ENCODE measurements around the gene COL5A3.
"Not testable (repeated sequence)": the region's sequence is repeated elsewhere in the genome, so short reads cannot be mapped to it uniquely, and the experiment has no call there.

Gene COL5A3

GRCh38 chr19:9971166-9971897 lies 39.0 kb downstream of the COL5A3 start:
- DNase-seq (ENCODE audit: low read depth in 4 of 4, low spot score in 1 of 4) = no peak

GRCh38 chr19:9970481-9970880 lies 39.8 kb downstream of the COL5A3 start:
- DNase-seq (ENCODE audit: low read depth in 4 of 4, low spot score in 1 of 4) = no peak

- DNase-seq (ENCODE audit: low read depth in 4 of 4, low spot score in 1 of 4) = no peak
Measured at GRCh38 chr19:9969688-9969975, 40.7 kb downstream of the COL5A3 start.

GRCh38 chr19:9968820-9969687 lies 41.2 kb downstream of the COL5A3 start:
- no peak for DNase-seq (ENCODE audit: low read depth in 4 of 4, low spot score in 1 of 4)

- no peak for DNase-seq (ENCODE audit: low read depth in 4 of 4, low spot score in 1 of 4)
Measured at GRCh38 chr19:9967326-9967725, 43.0 kb downstream of the COL5A3 start.

GRCh38 chr19:9966448-9966847 lies 43.9 kb downstream of the COL5A3 start:
- no peak for DNase-seq (ENCODE audit: low read depth in 4 of 4, low spot score in 1 of 4)

GRCh38 chr19:9966024-9966423 lies 44.3 kb downstream of the COL5A3 start:
- no peak for DNase-seq (ENCODE audit: low read depth in 4 of 4, low spot score in 1 of 4)

- DNase-seq (ENCODE audit: low read depth in 4 of 4, low spot score in 1 of 4) = no peak
Measured at GRCh38 chr19:9962623-9963290, 47.5 kb downstream of the COL5A3 start.

GRCh38 chr19:9961103-9961502 lies 49.2 kb downstream of the COL5A3 start:
- no peak for DNase-seq (ENCODE audit: low read depth in 4 of 4, low spot score in 1 of 4)

- no peak for DNase-seq (ENCODE audit: low read depth in 4 of 4, low spot score in 1 of 4)
Measured at GRCh38 chr19:9958379-9958821, 51.9 kb downstream of the COL5A3 start.

- no peak for DNase-seq (ENCODE audit: low read depth in 4 of 4, low spot score in 1 of 4)
Measured at GRCh38 chr19:9956956-9957355, 53.3 kb downstream of the COL5A3 start.

- DNase-seq (ENCODE audit: low read depth in 4 of 4, low spot score in 1 of 4) = no peak
Measured at GRCh38 chr19:9953802-9954542, 56.3 kb downstream of the COL5A3 start.

- no peak for DNase-seq (ENCODE audit: low read depth in 4 of 4, low spot score in 1 of 4)
Measured at GRCh38 chr19:9952276-9952675, 58.0 kb downstream of the COL5A3 start.

- DNase-seq (ENCODE audit: low read depth in 4 of 4, low spot score in 1 of 4) = no peak
Measured at GRCh38 chr19:9947441-9947840, 62.9 kb downstream of the COL5A3 start.

GRCh38 chr19:9946528-9947125 lies 63.7 kb downstream of the COL5A3 start:
- DNase-seq (ENCODE audit: low read depth in 4 of 4, low spot score in 1 of 4) = not testable (repeated sequence)

GRCh38 chr19:9945319-9945966 lies 64.9 kb downstream of the COL5A3 start:
- no peak for DNase-seq (ENCODE audit: low read depth in 4 of 4, low spot score in 1 of 4)

- DNase-seq (ENCODE audit: low read depth in 4 of 4, low spot score in 1 of 4) = no peak
Measured at GRCh38 chr19:9943744-9944143, 66.6 kb downstream of the COL5A3 start.

- no peak for DNase-seq (ENCODE audit: low read depth in 4 of 4, low spot score in 1 of 4)
Measured at GRCh38 chr19:9941671-9942070, 68.6 kb downstream of the COL5A3 start.

- DNase-seq (ENCODE audit: low read depth in 4 of 4, low spot score in 1 of 4) = no peak
Measured at GRCh38 chr19:9941231-9941630, 69.1 kb downstream of the COL5A3 start.

- no peak for DNase-seq (ENCODE audit: low read depth in 4 of 4, low spot score in 1 of 4)
Measured at GRCh38 chr19:9940778-9941177, 69.5 kb downstream of the COL5A3 start.

Measured in stimulated activated CD4-positive, alpha-beta T cell treated with anti-CD3 and anti-CD28 coated beads, Interleukin-1b, Interleukin-23, amount 100 ng/mL, for 24 hours (primary cell).